Fibroblast of skin of scalp (primary cell): ENCODE results near the gene HES1.
"Not testable (repeated sequence)": the region's sequence is repeated elsewhere in the genome, so short reads cannot be mapped to it uniquely, and the experiment has no call there.

ENCODE experiments used
- DNase-seq: peaks from one replicate; pipeline ENCODE4 v3.0.0-alpha.2; 2013

Gene HES1

DNA sequence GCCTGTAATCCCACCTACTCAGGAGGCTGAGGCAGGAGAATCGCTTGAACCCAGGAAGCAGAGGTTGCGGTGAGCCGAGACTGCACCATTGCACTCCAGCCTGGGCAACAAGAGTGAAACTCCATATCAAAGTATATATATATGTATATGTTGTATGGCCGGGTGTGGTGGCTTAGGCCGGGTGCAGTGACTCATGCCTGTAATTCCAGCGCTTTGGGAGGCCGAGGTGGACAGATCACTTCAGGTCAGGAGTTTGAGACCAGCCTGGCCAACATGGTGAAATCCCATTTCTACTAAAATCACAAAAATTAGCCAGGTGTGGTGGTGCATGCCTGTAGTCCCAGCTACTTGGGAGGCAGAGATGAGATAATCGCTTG lies 7.0 kb upstream of the HES1 start:
- not testable (repeated sequence) for DNase-seq

DNA sequence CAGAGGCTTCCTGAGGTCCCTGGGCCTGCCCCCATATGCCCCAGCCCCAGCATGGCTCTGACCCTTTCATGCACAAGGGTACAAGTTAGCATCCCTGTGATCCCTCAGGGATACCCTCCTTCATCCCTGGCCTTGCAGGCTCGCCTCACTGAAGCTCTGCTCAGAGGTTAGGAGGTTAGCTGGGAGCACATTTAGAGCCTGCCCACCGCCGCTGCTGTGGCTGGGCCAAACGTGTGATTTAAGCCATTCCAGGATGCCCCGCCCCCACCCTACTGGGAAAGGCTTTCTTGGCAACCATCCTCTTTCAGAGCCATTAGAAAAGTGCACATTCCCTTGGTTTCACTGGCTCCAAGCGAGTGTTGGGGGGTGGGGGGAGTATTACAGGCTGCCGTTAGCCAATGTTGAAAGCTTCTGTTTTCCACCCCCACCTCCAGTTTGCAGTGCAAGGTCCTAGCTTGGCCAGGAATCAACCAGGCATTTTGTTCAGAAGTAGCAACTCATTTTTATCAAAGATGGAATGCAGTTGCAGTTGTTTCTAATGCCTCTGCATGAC lies 6.3 kb upstream of the HES1 start:
- peak; percentile 81 for DNase-seq

- DNase-seq = no peak
Observed at GRCh38 chr3:194130188-194130587, 5.8 kb upstream of the HES1 start.

GRCh38 chr3:194130807-194131589 lies 5.0 kb upstream of the HES1 start:
- DNase-seq = no peak

DNA sequence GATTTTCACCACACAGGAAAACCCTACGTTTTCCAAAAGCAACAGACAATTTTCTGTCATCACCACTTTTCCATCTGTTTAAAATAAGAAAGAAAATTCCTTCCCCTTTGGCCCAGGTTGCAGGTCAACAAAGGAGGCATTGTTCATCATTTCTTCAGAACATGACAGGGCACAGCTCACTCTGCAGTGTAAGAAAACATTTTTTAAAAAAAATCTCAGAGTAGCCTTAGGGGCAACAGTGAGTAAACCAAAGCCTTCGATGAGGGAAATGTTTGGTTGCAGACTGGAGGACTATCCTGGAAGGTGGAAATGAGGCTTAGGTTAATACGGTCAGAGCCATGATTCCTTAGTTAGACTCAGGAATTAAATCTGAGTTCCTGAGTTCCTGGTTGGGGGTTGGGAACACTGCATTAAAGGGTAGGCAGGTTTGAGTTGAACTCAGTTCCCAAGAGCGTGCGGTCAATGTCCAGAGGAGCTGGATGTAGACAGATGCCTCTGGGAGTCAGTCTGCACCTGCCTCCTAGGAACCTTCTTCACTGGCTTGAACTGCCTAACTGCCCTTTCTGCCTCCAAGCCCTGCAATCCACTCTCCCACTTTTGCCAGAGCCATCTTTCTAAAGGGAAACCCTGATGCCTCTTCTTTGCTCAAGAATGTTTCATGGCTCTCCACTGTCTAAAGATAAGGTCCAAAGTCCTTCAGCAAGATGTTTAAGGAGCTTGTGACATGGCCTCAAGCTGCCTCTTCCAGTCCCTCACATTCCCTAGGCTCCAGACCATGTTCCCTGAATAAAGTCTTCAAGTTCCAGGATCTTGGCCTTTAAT lies 3.3 kb upstream of the HES1 start:
- DNase-seq = no peak

DNA sequence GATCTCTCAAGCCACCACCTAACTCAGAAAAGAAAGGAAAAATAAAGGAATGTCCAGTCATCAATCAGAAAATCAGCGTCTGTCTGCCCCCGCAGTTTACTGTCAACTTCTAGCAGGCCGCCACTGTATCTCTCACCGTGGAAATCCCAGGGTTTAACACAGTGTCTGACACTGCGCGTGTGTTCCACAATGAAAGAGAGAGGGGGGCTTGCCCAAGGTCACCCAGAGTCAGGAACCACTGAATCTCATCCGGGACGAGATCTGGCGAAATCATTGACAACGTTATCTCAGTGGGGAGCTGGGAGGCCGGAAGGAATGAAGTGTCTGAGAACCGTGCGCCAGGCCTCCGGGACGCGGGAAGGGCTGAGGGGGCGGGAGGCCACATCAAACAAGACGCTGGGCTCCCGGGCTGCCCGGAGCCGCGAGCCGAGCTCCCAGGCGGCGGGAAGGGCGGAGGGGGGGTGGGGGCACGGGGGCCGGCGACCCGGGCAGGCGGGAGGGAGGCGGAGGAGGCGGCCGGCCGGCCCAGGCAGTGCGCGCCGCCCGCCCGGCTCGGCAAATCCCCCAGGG lies 2.2 kb upstream of the HES1 start:
- peak; percentile 72 for DNase-seq

DNA sequence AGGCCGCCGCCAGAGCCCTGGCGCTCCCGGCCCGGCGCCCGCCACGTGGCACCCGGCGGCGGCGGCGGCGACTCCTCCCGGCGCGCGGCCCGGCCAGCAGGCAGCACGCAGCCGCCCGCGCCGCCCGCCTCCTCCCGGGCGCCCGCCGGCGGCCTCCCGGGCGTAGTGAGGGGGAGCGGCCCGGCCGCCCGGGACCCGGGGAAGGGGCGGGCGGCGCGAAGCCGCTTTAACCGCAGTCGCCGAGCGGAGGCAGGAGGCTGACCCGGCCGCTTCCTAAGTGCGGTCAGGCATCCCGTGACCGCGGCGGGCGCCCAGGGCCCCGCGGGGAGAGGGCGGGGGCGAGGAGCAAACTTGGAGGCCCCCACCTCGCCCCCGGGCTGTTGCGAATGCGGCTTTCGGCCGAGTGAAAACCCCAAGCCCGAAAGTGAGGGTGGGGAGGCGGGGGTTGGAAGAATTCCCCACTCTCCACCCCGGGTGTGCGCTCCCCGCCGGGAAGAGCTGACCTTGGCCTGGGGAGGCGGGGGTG lies 1.7 kb upstream of the HES1 start:
- no peak for DNase-seq

GRCh38 chr3:194134757-194135515 lies 1.0 kb upstream of the HES1 start:
- peak; percentile 99 for DNase-seq

DNA sequence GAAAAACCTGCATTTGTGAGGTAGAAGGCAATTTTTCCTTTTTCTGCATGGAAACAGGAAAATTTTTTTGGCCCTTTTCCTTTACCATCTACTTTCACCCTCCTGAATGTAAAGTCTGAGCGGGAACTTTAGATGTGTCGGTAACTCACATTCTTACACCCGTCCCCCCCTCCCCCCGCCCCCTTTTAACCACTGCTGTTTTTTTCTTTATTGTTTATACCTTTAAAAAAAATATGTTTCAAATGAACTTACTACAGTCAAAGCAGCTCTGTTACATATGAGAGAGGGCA lies 487 bp upstream of the HES1 start:
- no peak for DNase-seq

- DNase-seq = peak; percentile 20
Observed at GRCh38 chr3:194136519-194137007, 615 bp downstream of the HES1 start.

GRCh38 chr3:194137008-194137505 lies 1.1 kb downstream of the HES1 start:
- peak; percentile 78 for DNase-seq

DNA sequence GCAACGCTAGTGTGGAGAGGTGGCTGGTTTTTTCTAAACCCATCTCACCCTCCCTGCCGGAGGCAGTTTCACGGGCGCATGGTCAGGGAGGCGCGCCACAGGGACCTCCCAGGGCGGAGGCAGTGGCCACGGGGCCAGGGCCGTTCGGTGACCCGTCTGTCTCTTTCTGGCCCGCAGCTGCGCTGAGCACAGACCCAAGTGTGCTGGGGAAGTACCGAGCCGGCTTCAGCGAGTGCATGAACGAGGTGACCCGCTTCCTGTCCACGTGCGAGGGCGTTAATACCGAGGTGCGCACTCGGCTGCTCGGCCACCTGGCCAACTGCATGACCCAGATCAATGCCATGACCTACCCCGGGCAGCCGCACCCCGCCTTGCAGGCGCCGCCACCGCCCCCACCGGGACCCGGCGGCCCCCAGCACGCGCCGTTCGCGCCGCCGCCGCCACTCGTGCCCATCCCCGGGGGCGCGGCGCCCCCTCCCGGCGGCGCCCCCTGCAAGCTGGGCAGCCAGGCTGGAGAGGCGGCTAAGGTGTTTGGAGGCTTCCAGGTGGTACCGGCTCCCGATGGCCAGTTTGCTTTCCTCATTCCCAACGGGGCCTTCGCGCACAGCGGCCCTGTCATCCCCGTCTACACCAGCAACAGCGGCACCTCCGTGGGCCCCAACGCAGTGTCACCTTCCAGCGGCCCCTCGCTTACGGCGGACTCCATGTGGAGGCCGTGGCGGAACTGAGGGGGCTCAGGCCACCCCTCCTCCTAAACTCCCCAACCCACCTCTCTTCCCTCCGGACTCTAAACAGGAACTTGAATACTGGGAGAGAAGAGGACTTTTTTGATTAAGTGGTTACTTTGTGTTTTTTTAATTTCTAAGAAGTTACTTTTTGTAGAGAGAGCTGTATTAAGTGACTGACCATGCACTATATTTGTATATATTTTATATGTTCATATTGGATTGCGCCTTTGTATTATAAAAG lies 1.8 kb downstream of the HES1 start:
- peak; percentile 47 for DNase-seq

DNA sequence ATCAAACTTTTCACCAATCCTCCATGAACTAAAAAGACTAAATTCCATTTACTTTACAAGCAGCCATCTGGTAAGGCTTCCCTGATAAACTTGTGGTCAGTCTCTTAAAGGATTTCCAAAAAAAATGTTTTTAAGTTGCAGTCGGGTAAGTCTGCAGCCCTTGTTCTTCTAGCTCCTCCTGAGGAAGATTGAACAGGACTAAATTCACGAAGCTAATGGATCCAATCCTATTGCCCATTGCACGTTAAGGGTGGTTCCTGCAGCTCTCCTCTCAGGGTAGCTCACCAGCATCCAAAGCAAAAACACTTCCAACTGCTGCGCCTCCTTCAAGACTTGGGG lies 2.8 kb downstream of the HES1 start:
- DNase-seq = no peak

GRCh38 chr3:194139071-194139813 lies 3.3 kb downstream of the HES1 start:
- peak; percentile 89 for DNase-seq

DNA sequence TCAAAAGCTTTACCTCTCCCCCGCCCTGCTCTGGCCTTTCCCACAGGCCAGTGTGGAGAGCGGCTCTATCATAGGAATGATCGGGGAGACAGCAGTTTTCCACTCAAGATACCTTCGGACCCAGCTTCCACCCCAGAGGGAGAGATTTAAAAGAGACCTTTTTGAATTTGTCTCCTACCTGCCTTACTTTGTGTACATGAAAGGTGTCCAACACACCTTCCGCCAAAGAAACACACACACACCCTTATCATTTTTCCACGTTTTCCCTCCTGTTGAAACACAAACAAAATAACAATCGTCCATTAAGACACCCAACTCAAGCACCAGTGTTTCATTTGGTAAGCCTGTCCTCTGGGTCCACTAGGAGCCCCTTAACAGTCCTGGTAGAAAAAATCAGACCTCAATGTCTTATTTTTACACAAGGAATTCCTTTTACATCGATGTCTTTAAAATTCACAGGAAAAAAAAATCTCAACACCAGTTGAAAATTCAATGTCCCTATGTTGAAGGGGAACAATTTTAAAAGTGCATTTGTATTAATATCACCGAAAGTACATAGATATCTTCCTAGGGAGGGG lies 4.0 kb downstream of the HES1 start:
- DNase-seq = no peak

DNA sequence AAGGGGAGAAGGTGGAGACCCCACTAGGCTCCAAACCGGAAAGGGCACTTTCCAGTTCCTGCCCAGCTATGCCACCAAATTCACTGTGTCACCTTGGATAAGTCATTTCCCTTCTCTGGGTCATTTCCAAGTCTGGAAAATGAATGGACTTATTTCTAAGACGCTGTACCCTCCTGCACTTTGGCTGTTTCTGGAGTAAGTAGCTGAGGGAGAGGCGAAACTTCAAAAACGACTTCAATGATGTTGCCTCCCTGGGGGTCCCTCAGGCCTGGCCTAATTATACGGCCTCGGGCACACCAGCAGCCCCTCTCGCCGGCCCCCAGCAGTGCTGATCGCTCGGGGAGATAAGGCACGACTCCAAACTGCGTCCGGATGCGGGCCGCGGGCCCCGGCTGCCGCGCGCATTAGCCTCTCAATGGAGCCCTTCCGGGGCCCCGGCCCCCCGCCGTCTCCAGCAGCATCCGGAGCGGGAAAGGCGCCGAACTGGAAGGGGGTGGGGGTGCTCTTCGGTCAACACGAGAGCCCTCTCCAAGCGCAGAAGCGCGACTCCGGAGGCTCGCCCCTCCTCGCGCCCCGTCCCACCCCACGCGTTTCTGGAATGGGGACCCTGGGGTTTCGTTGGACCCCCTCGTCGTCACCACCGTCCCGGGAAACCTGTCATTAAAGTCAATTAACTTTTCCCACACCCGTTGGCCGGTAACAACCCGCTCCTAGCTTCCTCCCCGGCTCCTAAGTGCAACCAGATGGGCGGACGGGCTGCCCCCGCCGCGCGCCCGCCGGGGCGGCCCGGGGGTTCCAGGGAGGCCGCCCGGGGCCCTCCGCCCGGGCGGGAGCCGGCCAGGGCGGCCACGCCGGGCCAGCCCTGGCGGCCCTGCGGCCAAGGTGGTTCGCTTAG lies 4.8 kb downstream of the HES1 start:
- peak; percentile 79 for DNase-seq

DNA sequence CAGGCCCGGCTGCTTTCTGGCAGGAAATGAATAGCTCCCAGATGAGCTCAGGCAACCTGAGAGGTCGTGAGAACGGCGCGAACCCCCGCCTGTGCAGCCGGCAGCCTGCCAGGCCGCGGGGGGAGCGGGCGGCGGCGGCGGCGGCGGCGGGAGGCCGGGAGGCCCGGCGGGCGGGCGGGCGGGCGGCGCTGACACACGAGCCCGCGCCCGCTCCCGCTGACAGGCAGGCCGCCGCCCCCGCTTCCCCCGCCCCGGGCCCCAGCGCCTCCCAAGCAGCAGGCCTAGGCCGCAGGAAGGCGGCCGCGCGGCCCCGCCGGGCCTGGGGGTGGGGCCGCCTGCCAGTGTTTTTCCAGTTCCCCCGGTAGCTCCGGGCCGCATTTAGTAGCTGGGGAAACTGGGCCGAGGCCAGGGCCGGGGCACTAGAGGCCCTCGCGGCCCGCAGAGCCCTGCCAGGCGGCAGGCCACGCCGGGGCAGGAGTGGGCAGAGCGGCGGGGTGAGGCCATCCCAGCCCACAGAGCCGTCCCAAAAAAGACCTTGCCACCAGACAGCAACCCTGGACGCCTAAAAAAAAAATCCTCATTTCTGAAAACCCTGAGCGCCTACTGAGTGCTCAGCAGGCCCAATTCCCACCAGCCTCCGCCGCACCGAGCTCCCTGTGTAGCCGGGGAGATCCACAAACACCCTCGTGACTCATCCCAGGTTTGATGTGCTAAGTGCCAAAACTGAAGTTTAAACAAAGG lies 5.6 kb downstream of the HES1 start:
- peak; percentile 95 for DNase-seq
